ENCODE measurements around the gene ANKRD13D.

DNA sequence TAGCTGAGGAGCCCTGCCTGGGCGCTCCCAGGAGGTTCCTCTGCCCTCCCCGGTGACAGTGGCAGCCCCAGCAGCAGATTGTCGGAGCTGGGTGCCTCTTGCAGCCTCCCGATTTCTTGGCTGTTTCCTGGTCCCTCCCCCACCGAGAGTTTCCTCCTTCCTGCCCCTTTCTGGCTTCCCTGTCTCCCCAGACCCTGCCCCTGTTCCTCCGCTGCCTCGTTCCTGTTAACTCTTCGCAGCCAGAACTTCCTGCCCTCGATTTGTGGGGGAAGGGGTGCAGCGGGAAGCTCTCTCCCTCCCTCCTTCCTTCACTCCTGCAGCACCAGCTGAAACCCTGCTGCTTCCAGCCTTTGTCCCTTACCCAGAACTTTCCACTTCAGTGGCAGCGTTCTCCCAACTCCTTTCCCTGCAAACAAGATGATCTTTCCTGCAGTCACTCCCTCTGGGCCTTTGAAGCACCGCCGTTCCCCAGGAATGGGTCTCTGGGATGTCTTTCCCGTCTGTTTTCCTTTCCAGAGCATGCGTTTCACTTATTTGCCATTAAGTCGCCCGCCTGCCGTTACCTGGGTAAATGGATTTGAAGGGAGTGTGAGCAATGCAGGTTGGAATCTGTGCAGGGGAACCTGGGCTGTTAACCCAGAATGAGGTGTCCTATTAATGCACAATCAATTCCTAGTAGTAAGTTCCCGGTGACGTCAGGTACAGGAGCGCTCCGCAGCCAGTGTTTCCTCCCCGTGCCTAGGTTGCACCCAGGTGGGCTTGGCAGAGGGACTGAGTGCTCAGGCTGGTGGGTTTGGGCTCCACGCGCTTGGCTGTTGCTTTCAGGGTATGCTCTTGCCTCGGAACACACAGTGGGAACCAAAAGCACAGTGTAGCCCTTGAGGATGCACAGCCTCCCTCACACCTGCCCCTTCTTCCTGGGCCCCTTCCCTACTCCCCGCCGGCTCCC is 18.6 kb upstream of the ANKRD13D start:
- TF ChIP-seq, protein P1, sequence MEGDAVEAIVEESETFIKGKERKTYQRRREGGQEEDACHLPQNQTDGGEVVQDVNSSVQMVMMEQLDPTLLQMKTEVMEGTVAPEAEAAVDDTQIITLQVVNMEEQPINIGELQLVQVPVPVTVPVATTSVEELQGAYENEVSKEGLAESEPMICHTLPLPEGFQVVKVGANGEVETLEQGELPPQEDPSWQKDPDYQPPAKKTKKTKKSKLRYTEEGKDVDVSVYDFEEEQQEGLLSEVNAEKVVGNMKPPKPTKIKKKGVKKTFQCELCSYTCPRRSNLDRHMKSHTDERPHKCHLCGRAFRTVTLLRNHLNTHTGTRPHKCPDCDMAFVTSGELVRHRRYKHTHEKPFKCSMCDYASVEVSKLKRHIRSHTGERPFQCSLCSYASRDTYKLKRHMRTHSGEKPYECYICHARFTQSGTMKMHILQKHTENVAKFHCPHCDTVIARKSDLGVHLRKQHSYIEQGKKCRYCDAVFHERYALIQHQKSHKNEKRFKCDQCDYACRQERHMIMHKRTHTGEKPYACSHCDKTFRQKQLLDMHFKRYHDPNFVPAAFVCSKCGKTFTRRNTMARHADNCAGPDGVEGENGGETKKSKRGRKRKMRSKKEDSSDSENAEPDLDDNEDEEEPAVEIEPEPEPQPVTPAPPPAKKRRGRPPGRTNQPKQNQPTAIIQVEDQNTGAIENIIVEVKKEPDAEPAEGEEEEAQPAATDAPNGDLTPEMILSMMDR (IDR thresholded peaks at IDR 0.05; ENCODE audit: control extremely low read depth in 1 of 3, insufficient read depth in 1 of 3, low read depth in 1 of 3, low read length in 3 of 3) = no peak
- TF ChIP-seq EGR1 (IDR thresholded peaks at IDR 0.05; ENCODE audit: borderline replicate concordance, low read depth, low read length) (peak; percentile 86), CEBPB (IDR thresholded peaks at IDR 0.05; ENCODE audit: low read depth, low read length) (no peak), SP1 (IDR thresholded peaks at IDR 0.05; ENCODE audit: low read depth, low read length) (0 out of 2 replicates have a peak, but pooled peaks have one; percentile 36), EP300 (IDR thresholded peaks at IDR 0.05; ENCODE audit: borderline replicate concordance in 1 of 2, low read depth in 2 of 2, low read length in 2 of 2) (no peak), SIX5 (IDR thresholded peaks at IDR 0.05; ENCODE audit: low read depth, low read length) (no peak), MAFK (IDR thresholded peaks at IDR 0.05; ENCODE audit: low read depth, low read length) (no peak), POLR2AphosphoS5 (IDR thresholded peaks at IDR 0.05; ENCODE audit: low read depth, low read length) (no peak), POLR2A (IDR thresholded peaks at IDR 0.05; ENCODE audit: control extremely low read depth in 1 of 2, low read depth in 2 of 2, low read length in 2 of 2) (no peak)
- TF ChIP-seq, protein P2, sequence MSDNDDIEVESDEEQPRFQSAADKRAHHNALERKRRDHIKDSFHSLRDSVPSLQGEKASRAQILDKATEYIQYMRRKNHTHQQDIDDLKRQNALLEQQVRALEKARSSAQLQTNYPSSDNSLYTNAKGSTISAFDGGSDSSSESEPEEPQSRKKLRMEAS (IDR thresholded peaks at IDR 0.05) = peak; percentile 54; the same call in 1 of the 2 replicates
